Stomach smooth muscle (tissue), 2 donors: Measurements from ENCODE around the gene RPTOR.
"Not testable (repeated sequence)": the region's sequence is repeated elsewhere in the genome, so short reads cannot be mapped to it uniquely, and the experiment has no call there.

Experiments used
- H3K27ac ChIP-seq: one replicate; pipeline ENCODE4 v1.7.0; 2013; ENCODE audit warnings: mild to moderate bottlenecking, low read length, inconsistent platforms
- H3K27me3 ChIP-seq, 2 donors: one replicate each; pipeline ENCODE4 v1.7.0; 2013; ENCODE audit warnings: low read length in 2 of 2; ENCODE audit not compliant: insufficient read depth in 2 of 2, control insufficient read depth in 1 of 2
- H3K36me3 ChIP-seq, 2 donors: one replicate each; pipeline ENCODE4 v1.7.0; 2013; ENCODE audit warnings: low read length in 2 of 2; ENCODE audit not compliant: control insufficient read depth in 2 of 2, insufficient read depth in 2 of 2
- H3K4me1 ChIP-seq: one replicate; pipeline ENCODE4 v1.7.0; 2013; ENCODE audit warnings: low read length; ENCODE audit not compliant: control insufficient read depth, insufficient read depth
- H3K4me3 ChIP-seq, 2 donors: one replicate each; pipeline ENCODE4 v1.7.0; 2013; ENCODE audit warnings: low read length in 2 of 2
- H3K9ac ChIP-seq, 2 donors: one replicate each; pipeline ENCODE4 v1.7.0; 2013; ENCODE audit warnings: low read length in 2 of 2, mild to moderate bottlenecking in 1 of 2
- H3K9me3 ChIP-seq, 2 donors: one replicate each; pipeline ENCODE4 v1.7.0; 2013; ENCODE audit warnings: low read length in 2 of 2; ENCODE audit not compliant: control insufficient read depth in 2 of 2
- donor health status: healthy.
- donor health status: Pancreatic carcinoma.

The RPTOR gene

DNA sequence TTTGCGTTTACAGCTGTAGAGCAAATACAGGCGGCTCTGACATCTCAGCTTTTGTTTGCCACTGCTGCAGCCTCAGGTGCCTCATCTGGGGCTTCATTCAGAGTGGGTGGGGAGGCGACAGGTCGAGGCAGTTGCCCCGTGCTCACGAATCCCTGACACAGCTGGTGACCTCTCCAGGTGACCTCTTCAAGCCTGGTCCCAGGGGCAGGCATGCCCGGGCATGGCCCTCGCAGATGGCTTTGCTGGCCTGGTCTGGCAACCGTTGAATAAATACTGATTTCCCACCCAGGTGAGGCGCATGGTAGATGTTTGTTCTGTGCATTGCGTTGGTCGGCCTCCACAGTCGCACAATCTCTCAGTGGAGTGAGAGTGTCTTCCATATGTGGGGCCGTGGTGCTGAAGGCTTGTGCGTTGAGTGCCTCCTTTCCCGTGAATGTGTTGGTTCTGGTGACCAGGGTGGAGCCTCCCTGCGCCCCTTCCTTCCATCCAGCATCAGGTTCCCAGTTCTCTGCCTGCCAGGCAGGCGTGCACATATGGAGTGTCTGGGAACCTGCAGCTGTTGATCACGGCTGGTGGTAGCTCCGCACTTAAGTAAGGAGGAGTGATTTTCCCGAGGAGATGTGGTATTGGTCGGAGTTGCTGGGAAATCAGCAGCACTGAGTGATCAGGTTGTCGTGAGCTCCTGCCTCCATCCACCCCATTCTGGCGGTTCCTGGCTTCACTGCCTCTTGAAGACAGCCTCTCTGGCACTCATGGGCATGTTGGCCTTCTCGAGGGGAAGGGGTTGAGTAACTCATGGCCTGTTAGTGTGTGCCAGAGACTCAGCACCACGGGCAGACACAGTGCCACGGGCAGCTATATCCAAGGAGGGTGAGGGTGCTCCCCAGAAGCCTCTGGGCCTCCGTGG, 149.7 kb downstream of the RPTOR start:
- Histone ChIP-seq H3K4me1 (peaks cover 3% of the 10 kb centered on the region), H3K27me3 (no peaks in the 10 kb centered on the region), H3K9me3 (no peaks in the 10 kb centered on the region), H3K4me3 (no peak overlapping the region), H3K36me3 (no peaks in the 10 kb centered on the region), H3K27ac (no peak overlapping the region), H3K9ac (no peak overlapping the region)

GRCh38 chr17:80694992-80695912, 150.6 kb downstream of the RPTOR start:
- Histone ChIP-seq H3K9ac (no peak overlapping the region), H3K27me3 (no peaks in the 10 kb centered on the region), H3K27ac (no peak overlapping the region), H3K4me3 (no peak overlapping the region), H3K9me3 (no peaks in the 10 kb centered on the region), H3K4me1 (peaks cover 3% of the 10 kb centered on the region), H3K36me3 (no peaks in the 10 kb centered on the region)

DNA sequence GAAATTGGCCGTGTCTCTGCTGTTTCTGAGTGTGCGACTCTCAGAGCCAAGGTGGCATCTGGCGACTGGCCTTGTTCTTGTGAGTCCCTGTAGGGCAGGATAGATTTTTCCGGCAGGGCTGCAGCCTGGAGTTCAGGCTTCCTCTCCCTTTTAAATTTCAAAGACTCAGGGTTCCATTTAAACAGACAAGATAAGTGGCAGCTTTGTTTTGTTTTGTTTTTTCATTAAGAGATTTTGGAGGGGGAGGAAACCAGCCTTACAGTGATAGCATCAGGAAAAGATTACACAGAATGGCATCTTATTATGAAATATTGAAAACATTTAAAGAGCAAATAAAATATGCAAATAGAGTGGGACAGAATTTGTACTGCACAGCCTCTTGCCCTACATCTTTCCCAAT, 151.3 kb downstream of the RPTOR start:
- H3K27ac ChIP-seq = no peak overlapping the region
- no peak overlapping the region for H3K9ac ChIP-seq
- H3K36me3 ChIP-seq = no peaks in the 10 kb centered on the region
- H3K4me3 ChIP-seq = no peak overlapping the region
- H3K9me3 ChIP-seq = no peaks in the 10 kb centered on the region
- peaks cover 3% of the 10 kb centered on the region for H3K4me1 ChIP-seq
- H3K27me3 ChIP-seq = no peaks in the 10 kb centered on the region

DNA sequence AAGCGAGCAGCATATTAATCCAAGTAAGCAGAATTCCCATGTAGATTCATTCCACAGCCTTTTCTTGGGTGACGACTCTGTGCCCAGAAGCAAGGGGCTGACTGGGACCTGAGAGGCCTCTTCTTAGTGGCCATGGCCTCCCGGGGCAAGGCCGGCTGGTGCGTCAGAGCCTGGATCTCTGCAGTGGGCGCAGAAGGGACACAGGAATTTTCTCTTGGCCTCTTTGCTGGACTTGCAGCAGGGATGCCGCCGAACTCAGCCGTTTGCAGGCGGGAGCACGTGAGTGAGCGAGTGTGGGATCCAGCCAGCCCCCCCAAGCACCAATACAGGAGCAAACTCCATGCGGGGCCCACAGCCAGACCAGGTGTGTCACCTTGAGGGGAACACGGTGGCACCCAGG, 151.8 kb downstream of the RPTOR start:
- Histone ChIP-seq H3K4me1 (peaks cover 3% of the 10 kb centered on the region), H3K36me3 (no peaks in the 10 kb centered on the region), H3K27ac (no peak overlapping the region), H3K4me3 (no peak overlapping the region), H3K27me3 (no peaks in the 10 kb centered on the region), H3K9me3 (no peaks in the 10 kb centered on the region), H3K9ac (no peak overlapping the region)

DNA sequence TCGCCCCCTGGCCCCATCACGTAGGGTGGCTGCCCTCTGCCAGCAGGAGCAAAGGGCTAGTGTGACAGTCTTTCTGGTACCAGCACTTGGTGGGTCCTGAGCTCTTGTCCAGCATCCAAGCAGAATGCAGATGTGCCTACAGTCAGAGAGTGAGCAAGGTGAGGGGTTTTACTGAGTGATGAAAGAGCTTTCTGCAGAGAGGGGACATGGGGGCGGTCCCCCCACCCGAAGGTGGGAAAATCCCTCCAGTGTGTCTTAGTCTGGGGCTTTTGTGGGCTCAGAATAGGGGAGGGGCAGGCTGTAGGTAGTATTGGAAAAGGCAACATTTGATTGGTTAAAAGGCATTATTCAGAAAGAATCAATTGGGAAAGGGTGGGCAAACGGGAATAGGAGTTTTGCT, 152.3 kb downstream of the RPTOR start:
- no peak overlapping the region for H3K9ac ChIP-seq
- no peaks in the 10 kb centered on the region for H3K27me3 ChIP-seq
- no peak overlapping the region for H3K4me3 ChIP-seq
- no peaks in the 10 kb centered on the region for H3K9me3 ChIP-seq
- no peak overlapping the region for H3K27ac ChIP-seq
- H3K4me1 ChIP-seq = peaks cover 3% of the 10 kb centered on the region
- H3K36me3 ChIP-seq = no peaks in the 10 kb centered on the region

GRCh38 chr17:80698297-80698696, 153.7 kb downstream of the RPTOR start:
- Histone ChIP-seq H3K27me3 (no peaks in the 10 kb centered on the region), H3K4me3 (no peak overlapping the region), H3K4me1 (peaks cover 3% of the 10 kb centered on the region), H3K9ac (no peak overlapping the region), H3K9me3 (no peaks in the 10 kb centered on the region), H3K36me3 (no peaks in the 10 kb centered on the region), H3K27ac (no peak overlapping the region)

DNA sequence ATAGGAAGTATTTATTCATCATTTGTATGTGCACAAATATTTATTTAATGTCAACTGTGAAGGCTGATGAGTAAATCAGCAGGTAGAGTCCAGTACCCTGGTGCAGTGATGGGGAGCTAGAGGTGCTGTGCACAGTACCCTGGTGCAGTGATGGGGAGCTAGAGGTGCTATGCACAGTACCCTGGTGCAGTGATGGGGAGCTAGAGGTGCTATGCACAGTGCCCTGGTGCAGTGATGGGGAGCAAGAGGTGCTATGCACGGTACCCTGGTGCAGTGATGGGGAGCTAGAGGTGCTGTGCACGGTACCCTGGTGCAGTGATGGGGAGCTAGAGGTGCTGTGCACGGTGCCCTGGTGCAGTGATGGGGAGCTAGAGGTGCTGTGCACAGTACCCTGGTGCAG, 154.6 kb downstream of the RPTOR start:
- H3K9ac ChIP-seq, H3K27ac ChIP-seq, H3K4me1 ChIP-seq, H3K9me3 ChIP-seq, H3K27me3 ChIP-seq, H3K36me3 ChIP-seq, H3K4me3 ChIP-seq: not testable (repeated sequence)

DNA sequence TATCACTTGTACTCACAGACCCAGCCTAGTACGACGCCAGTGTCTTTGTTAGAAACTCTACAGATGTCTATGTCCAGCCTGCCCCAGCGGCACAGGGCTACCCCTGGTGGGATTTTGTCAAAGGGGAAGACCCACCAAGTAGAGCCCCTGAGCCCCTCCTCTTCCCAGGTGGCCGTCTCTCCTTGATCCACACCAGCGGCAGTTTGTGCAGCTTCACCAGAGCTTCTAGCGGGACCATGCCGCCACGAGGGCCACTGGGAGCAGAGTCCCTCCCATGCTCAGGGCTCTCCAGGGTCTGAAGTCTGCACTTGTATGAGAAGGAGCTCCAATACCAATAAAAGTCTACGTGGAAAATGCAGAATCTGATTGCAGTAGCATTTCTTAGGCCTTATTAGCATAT, 157.1 kb downstream of the RPTOR start:
- H3K4me1 ChIP-seq = peaks cover 8% of the 10 kb centered on the region
- H3K36me3 ChIP-seq = no peaks in the 10 kb centered on the region
- no peak overlapping the region for H3K9ac ChIP-seq
- H3K27me3 ChIP-seq = no peaks in the 10 kb centered on the region
- no peak overlapping the region for H3K27ac ChIP-seq
- no peaks in the 10 kb centered on the region for H3K9me3 ChIP-seq
- H3K4me3 ChIP-seq = no peak overlapping the region

- no peaks in the 10 kb centered on the region for H3K27me3 ChIP-seq
- no peak overlapping the region for H3K4me3 ChIP-seq
- H3K4me1 ChIP-seq = peaks cover 6% of the 10 kb centered on the region
- no peaks in the 10 kb centered on the region for H3K36me3 ChIP-seq
- H3K9me3 ChIP-seq = no peaks in the 10 kb centered on the region
- no peak overlapping the region for H3K9ac ChIP-seq
- H3K27ac ChIP-seq = no peak overlapping the region
Measured at GRCh38 chr17:80702315-80703141, 157.9 kb downstream of the RPTOR start.

DNA sequence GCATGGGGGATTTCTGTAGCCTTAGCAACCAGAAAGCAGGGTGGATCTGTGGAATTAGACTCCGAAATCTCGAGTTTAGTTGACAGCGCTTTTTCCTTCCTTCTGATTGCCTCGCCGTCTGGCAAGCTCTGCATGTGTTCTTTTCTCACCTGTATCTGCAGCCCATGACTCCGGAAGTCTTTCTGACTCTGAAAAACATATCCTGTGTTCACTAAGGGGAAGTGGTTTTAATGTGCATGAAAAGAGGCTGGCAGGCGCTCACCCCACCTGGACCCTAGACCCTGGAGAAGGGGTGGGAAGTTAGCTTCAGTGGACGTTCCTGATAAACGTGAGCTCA, 158.5 kb downstream of the RPTOR start:
- no peak overlapping the region for H3K4me3 ChIP-seq
- H3K9ac ChIP-seq = no peak overlapping the region
- no peaks in the 10 kb centered on the region for H3K9me3 ChIP-seq
- peaks cover 6% of the 10 kb centered on the region for H3K4me1 ChIP-seq
- H3K27ac ChIP-seq = no peak overlapping the region
- peaks cover 2 to 4% of the 10 kb centered on the region in 2 donors for H3K36me3 ChIP-seq
- no peaks in the 10 kb centered on the region for H3K27me3 ChIP-seq
